RWPE1 (cell line): ENCODE results near the gene SEMA6C.

ENCODE experiments used
- CTCF ChIA-PET: fragments of 350-600 bp; sonication (Branson Sonifier 250); formaldehyde crosslinking; extraction: SDS; loops from one replicate; lab custom pipeline; 2021; lab: Yijun Ruan, JAX
- POLR2A ChIA-PET: fragments of 400-600 bp; formaldehyde crosslinking; extraction: SDS; loops from one replicate; lab custom pipeline; 2020; ENCODE audit warnings: antibody characterized with exemption; ENCODE audit not compliant: low non-redundant PET; lab: Yijun Ruan, JAX
- DNase-seq: peaks from one replicate; pipeline ENCODE4 v3.0.0; 2012; ENCODE audit warnings: low spot score
- H3K27ac ChIP-seq: fragments of 450-650 bp; 2 replicates; pipeline ENCODE4 v1.5.1; 2017
- CTCF ChIP-seq: fragments of 450-650 bp; conservative IDR thresholded peaks from 2 replicates; pipeline ENCODE4 v1.5.1; 2017; ENCODE audit warnings: low read depth, mild to moderate bottlenecking

SEMA6C gene

GRCh38 chr1:151137789-151138188 is 8.6 kb downstream of the SEMA6C start:
- ChIA-PET CTCF (no interaction called here), POLR2A (no interaction called here)
- no peak for DNase-seq
- no peak for TF ChIP-seq CTCF
- H3K27ac ChIP-seq, result no peak overlapping the region

GRCh38 chr1:151135433-151136385 is 10.7 kb downstream of the SEMA6C start:
- POLR2A ChIA-PET, result no interaction called here
- CTCF ChIA-PET, result interaction anchor here (0.5 to 1.3 kb wide), 3 partner anchors 17 to 860 kb away, joined by 3 read pairs; no protein-coding TSS in a partner anchor
- TF ChIP-seq CTCF, result no peak
- H3K27ac ChIP-seq, result no peak overlapping the region
- no peak for DNase-seq

- CTCF ChIA-PET, result interaction anchor here (0.6 to 1.3 kb wide), 3 partner anchors 10 to 35 kb away, joined by 3 to 4 read pairs (median 3); no protein-coding TSS in a partner anchor
- TF ChIP-seq CTCF, result no peak
- no peak for DNase-seq
- no peak overlapping the region for H3K27ac ChIP-seq
- POLR2A ChIA-PET, result no interaction called here
These were observed 11.4 kb downstream of the SEMA6C start for GRCh38 chr1:151134991-151135390.

DNA sequence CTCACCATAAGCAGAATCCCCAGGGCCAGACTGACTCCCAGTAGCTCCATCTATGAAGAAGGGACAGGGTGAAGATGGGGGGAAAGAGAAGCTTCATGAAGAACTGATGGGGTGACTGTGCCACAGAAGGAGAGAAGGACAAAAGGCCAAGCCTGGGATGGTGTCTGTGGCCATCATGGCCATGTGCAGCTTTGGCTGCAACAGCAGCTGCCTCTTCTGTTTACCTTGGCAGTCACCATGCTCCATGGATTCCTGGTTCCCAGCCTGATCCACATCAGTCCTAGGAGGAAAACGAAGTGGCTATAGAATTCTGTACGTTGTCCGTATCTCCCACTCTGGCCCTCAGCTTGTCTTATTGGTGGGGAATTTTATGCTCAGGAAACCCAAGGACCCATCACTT is 12.0 kb downstream of the SEMA6C start:
- TF ChIP-seq CTCF, result no peak
- POLR2A ChIA-PET, result no interaction called here

DNA sequence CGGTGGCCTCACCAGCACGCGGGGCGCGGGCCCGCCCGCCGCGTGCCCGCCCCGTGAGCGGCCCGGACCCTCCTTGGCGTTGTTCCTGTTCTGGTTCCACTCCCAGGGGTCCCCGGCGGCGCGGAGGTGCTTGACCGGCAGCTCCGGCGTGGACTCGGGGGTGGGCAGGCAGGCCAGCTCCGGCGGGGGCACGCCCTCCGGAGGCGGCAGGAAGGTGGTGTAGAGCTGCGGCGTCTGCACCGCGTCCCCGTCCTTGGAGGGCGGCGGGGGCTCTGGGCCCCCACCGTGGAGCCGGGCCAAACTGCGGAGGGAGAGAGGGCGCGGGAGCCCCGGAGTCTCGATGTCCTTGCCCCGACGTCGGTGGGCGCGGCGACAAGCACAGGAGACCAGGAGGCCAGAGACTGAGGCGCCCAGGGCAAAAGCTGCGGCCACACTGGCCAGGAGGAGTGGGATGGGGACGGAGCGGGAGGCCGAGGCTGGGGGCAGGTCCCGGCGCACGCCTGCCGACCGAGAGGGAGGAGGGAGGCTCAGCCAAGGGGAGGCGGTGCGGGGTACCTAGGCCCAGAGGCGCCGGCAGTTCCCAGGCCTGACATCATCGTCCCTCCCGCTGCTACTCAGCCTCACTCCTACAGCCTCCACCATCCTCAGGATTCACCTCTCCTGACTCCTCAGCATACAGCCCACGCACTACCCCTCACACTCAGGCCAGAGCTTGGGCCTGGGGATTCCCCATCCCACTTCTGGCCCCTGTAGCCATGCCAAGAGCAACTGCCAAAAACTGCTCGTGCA is 13.2 kb downstream of the SEMA6C start:
- H3K27ac ChIP-seq, result no peak overlapping the region
- ChIA-PET CTCF (interaction anchor here (0.6 kb wide), 1 partner anchor 118 kb away, joined by 3 read pairs; no protein-coding TSS in a partner anchor), POLR2A (no interaction called here)
- TF ChIP-seq CTCF, result no peak
- no peak for DNase-seq

More for the DNA sequence above, 12.0 kb downstream of the SEMA6C start:
- CTCF ChIA-PET, result interaction anchor here (0.6 to 1.0 kb wide), 2 partner anchors 10 to 225 kb away, joined by 3 to 4 read pairs; no protein-coding TSS in a partner anchor
- no peak for DNase-seq
- no peak overlapping the region for H3K27ac ChIP-seq
